GM12878 (cell line): ENCODE measurements around the gene SMARCC1. TPM values are rescaled to one million over a fixed set of nuclear protein-coding genes. Genes with fewer than 3 reads are reported as not detected.

ENCODE experiments used
- ATAC-seq: fragments of 200-7000 bp; cut with Tn5 transposase; 3 replicates; pipeline ENCODE4 v1.9.1; 2020; ENCODE audit warnings: mild to moderate bottlenecking, moderate library complexity
- BruUV-seq: library from RNA; stranded (reverse); fragments of 400-500 nt; replicated peaks from 2 replicates; lab custom pipeline; 2021; lab: Mats Ljungman, UMichigan
- CTCF ChIA-PET: fragments of 300-600 bp; sonication (Branson Sonifier 250); formaldehyde crosslinking; extraction: SDS; loops from one replicate; lab custom pipeline; 2021; ENCODE audit warnings: inconsistent platforms; lab: Yijun Ruan, JAX
- POLR2A ChIA-PET: fragments of 350-600 bp; formaldehyde crosslinking; extraction: SDS; loops from one replicate; lab custom pipeline; 2021; ENCODE audit warnings: inconsistent platforms; lab: Charles Lee
- RAD21 ChIA-PET: fragments of 300-600 bp; sonication (Branson Sonifier 250); formaldehyde crosslinking; loops from one replicate; lab custom pipeline; 2023; ENCODE audit warnings: antibody characterized with exemption; ENCODE audit not compliant: unreplicated experiment; lab: Charles Lee
- SMC1A ChIA-PET: fragments of 300-600 bp; sonication (Branson Sonifier 250); formaldehyde crosslinking; loops from one replicate; lab custom pipeline; 2023; ENCODE audit not compliant: unreplicated experiment, uncharacterized antibody; lab: Charles Lee
- DNase-seq: peaks from one replicate; pipeline ENCODE4 v3.0.0-alpha.2; 2011; ENCODE audit warnings: low read depth, low spot score
- FAIRE-seq: peaks from 3 replicates; lab custom pipeline; 2011; peaks lifted over from hg19 to GRCh38; lab: Jason Lieb, UNC
- H2AFZ ChIP-seq: 2 replicates; pipeline ENCODE4 v1.6.0; 2011; ENCODE audit warnings: low read depth, low read length, control low read depth; ENCODE audit not compliant: control insufficient read depth
- H3K27ac ChIP-seq: 2 replicates; pipeline ENCODE4 v1.5.1; 2011; ENCODE audit warnings: control low read depth; ENCODE audit not compliant: control insufficient read depth, insufficient read depth
- H3K27me3 ChIP-seq, 2 experiments: replicated peaks in 1 of 2; 2 replicates each; pipeline versions ENCODE4 v1.6.0 to v1.6.1; 2011; ENCODE audit warnings: low read length in 1 of 2; ENCODE audit not compliant: control insufficient read depth in 2 of 2, insufficient read depth in 2 of 2
- H3K36me3 ChIP-seq, 2 experiments: 2 replicates each; pipeline ENCODE4 v1.5.1; 2011; ENCODE audit warnings: low read length in 1 of 2; ENCODE audit not compliant: control insufficient read depth in 2 of 2, insufficient read depth in 2 of 2
- H3K4me1 ChIP-seq: 2 replicates; pipeline ENCODE4 v1.6.1; 2011; ENCODE audit warnings: mild to moderate bottlenecking, low read length, moderate library complexity, mixed read lengths; ENCODE audit not compliant: control insufficient read depth, insufficient read depth
- H3K4me2 ChIP-seq: 2 replicates; pipeline ENCODE4 v1.6.0; 2011; ENCODE audit warnings: control low read depth; ENCODE audit not compliant: control insufficient read depth, insufficient read depth
- H3K4me3 ChIP-seq: fragments of 200-600 bp; sonication (generic); 2 replicates; pipeline ENCODE4 v1.5.1; 2016
- H3K79me2 ChIP-seq: 2 replicates; pipeline ENCODE4 v1.6.0; 2011; ENCODE audit warnings: low read length; ENCODE audit not compliant: control insufficient read depth, insufficient read depth
- H3K9ac ChIP-seq: 2 replicates; pipeline ENCODE4 v1.8.0; 2011; ENCODE audit warnings: low read length, control low read depth, mixed read lengths; ENCODE audit not compliant: control insufficient read depth, insufficient read depth
- H3K9me3 ChIP-seq: replicated peaks from 3 replicates; pipeline ENCODE4 v1.5.1; 2011; ENCODE audit warnings: mild to moderate bottlenecking, low read length; ENCODE audit not compliant: control insufficient read depth, insufficient read depth
- H4K20me1 ChIP-seq: 2 replicates; pipeline ENCODE4 v1.6.0; 2011; ENCODE audit not compliant: control insufficient read depth, insufficient read depth
- BCLAF1 ChIP-seq: fragments of 450-650 bp; IDR thresholded peaks from 2 replicates; pipeline ENCODE4 v1.6.1; 2017; ENCODE audit warnings: antibody characterized with exemption, mild to moderate bottlenecking, moderate library complexity
- BHLHE40 ChIP-seq, 2 experiments: fragments of 450-650 bp in 1 of 2; IDR thresholded peaks; 2 replicates each; pipeline ENCODE4 v1.6.1; 2011 to 2017; ENCODE audit warnings: low read depth in 2 of 2, borderline replicate concordance in 1 of 2, improper control_type of control experiment in 1 of 2, low read length in 1 of 2, mild to moderate bottlenecking in 1 of 2
- CEBPB ChIP-seq, 2 experiments: fragments of 150-350 bp in 1 of 2; IDR thresholded peaks; 2 replicates each; pipeline ENCODE4 v1.6.1; 2012 to 2014; ENCODE audit warnings: low read depth in 2 of 2, low read length in 2 of 2, borderline replicate concordance in 1 of 2, inconsistent platforms in 1 of 2
- MLLT1 ChIP-seq: fragments of 450-650 bp; IDR thresholded peaks from 2 replicates; pipeline ENCODE4 v1.6.1; 2016; ENCODE audit warnings: mild to moderate bottlenecking
- POLR2AphosphoS2 ChIP-seq: IDR thresholded peaks from 2 replicates; pipeline ENCODE4 v1.6.1; 2011; ENCODE audit warnings: low read depth, mild to moderate bottlenecking, low read length, improper control_type of control experiment, moderate library complexity
- SREBF2 ChIP-seq: IDR thresholded peaks from 2 replicates; pipeline ENCODE4 v1.6.1; 2012; ENCODE audit warnings: mild to moderate bottlenecking, low read length
- YBX1 ChIP-seq: fragments of 450-650 bp; IDR thresholded peaks from 2 replicates; pipeline ENCODE4 v1.6.1; 2016; ENCODE audit warnings: antibody characterized with exemption
- ZNF207 ChIP-seq: fragments of 450-650 bp; IDR thresholded peaks from 2 replicates; pipeline ENCODE4 v1.6.1; 2014; ENCODE audit warnings: antibody characterized with exemption, mild to moderate bottlenecking, borderline replicate concordance
- ZNF217 ChIP-seq: fragments of 450-650 bp; IDR thresholded peaks from 2 replicates; pipeline ENCODE4 v1.6.1; 2017; ENCODE audit warnings: antibody characterized with exemption, mild to moderate bottlenecking
- WGBS: methylation state at CpG from one replicate; pipeline ENCODE4 v1.1.6; 2016; ENCODE audit warnings: low lambda C conversion rate; ENCODE audit not compliant: insufficient replicate concordance, insufficient coverage; ENCODE audit errors: missing lambda C conversion rate; 5-methylcytosine and 5-hydroxymethylcytosine counted together
- in situ Hi-C: fragments of 300-500 bp; cut with MboI; formaldehyde crosslinking; loops from 9 replicates; pipeline ENCODE4 v1.14.3; 2018; ENCODE audit warnings: mixed read lengths
- intact Hi-C: fragments of 100-400 bp; cut with micrococcal nuclease; formaldehyde crosslinking; loops from one replicate; pipeline ENCODE4 v1.14.2; 2022; ENCODE audit not compliant: unreplicated experiment
- polyA plus RNA-seq, 11 experiments: library from polyadenylated mRNA; depleted of rRNA in 4 of 11; unstranded in 6 of 11; stranded (reverse) in 5 of 11; fragments of >200 nt; fragmentation: Nextera tagmentation in 4 of 11; fragmentation: Illumina TruSeq in 1 of 11; extraction: Ambion mirVana in 4 of 11; extraction: Trizol in 1 of 11; gene quantifications; 1 replicate in 1 of 11; 2 replicates in 10 of 11; pipeline versions ENCODE4 v1.2.1 to v1.2.3, GENCODE V29; 2011 to 2016; ENCODE audit warnings: inconsistent platforms in 2 of 11, missing spikeins in 2 of 11, low read depth in 1 of 11
- total RNA-seq, 4 experiments: library from RNA; depleted of rRNA in 3 of 4; stranded (reverse); fragments of >200 nt in 3 of 4; fragmentation: Illumina TruSeq in 1 of 4; extraction: Trizol in 1 of 4; gene quantifications; 2 replicates each; pipeline versions ENCODE4 v1.2.1 to v1.2.3, GENCODE V29; 2013 to 2021
- TF ChIP-seq, protein P1 (sequence below), 3 experiments: IDR thresholded peaks in 2 of 3; conservative IDR thresholded peaks in 1 of 3; 2 replicates each; pipeline ENCODE4 v1.5.1; 2011; ENCODE audit warnings: low read depth in 3 of 3, low read length in 3 of 3, mild to moderate bottlenecking in 3 of 3, control low read depth in 2 of 3, moderate library complexity in 2 of 3, inconsistent platforms in 1 of 3, mixed read lengths in 1 of 3; ENCODE audit not compliant: control insufficient read depth in 2 of 3, insufficient read depth in 1 of 3; ENCODE audit errors: extremely low read depth in 1 of 3
- TF ChIP-seq, protein P2 (sequence below): fragments of 450-650 bp; IDR thresholded peaks from 2 replicates; pipeline ENCODE4 v1.6.1; 2017; ENCODE audit warnings: mild to moderate bottlenecking

Gene SMARCC1
- total and polyA plus RNA-seq, 10 of the 15 experiments (the other 5 are each of a cell fraction or from before 2014, with no cell fraction given), result 26.6 to 147 (median 57.1) TPM

DNA sequence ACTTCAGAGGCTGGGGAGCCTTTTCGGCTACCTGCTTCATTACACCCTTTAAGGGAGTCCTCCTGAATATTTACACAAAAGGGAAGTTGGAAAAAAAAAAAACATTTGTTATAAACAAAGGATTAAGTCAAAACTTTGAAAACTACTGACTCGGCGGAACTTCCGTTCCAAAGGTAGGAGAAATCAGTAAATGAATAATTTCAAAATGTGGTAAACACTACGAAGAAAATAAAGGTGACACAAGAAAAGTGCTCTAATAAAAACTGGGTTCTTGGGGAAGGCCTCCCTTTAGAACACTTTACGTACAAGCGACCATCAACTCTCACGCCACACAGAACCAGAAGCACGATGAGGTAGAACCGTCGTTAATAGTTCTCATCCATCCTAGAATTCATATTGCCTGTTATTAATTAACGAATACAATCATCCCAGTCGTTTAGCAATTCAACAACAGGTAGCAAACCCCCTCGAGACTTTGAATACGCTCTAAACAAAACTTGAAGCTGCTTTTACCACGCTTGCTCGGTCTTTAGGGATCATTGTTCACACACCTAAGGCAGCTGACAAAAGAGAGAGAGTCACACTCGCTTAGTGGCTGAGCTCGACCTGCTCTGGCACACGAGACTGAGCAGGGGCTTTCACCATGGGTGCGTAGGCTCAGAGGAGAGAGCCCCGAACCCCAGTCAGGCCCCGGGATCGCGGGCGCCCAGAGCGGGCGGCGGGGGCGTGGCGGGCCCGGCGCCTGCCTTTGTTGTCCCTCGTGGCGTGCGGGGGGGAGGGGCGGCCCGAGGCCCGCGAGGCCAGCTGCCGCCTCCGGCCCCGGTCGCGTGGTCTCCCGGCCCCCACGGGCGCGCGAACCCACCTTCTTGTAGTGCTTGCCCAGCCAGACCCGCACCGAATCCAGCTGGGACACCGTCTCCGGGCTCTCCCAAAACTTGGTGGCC lies 680 bp downstream of the SMARCC1 start (continued):
- TF ChIP-seq, protein P1, sequence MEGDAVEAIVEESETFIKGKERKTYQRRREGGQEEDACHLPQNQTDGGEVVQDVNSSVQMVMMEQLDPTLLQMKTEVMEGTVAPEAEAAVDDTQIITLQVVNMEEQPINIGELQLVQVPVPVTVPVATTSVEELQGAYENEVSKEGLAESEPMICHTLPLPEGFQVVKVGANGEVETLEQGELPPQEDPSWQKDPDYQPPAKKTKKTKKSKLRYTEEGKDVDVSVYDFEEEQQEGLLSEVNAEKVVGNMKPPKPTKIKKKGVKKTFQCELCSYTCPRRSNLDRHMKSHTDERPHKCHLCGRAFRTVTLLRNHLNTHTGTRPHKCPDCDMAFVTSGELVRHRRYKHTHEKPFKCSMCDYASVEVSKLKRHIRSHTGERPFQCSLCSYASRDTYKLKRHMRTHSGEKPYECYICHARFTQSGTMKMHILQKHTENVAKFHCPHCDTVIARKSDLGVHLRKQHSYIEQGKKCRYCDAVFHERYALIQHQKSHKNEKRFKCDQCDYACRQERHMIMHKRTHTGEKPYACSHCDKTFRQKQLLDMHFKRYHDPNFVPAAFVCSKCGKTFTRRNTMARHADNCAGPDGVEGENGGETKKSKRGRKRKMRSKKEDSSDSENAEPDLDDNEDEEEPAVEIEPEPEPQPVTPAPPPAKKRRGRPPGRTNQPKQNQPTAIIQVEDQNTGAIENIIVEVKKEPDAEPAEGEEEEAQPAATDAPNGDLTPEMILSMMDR (IDR thresholded peaks at IDR 0.05 in 2 of 3, conservative IDR thresholded peaks at IDR 0.05 in 1 of 3; ENCODE audit: control insufficient read depth in 2 of 3, extremely low read depth in 1 of 3, insufficient read depth in 1 of 3, low read depth in 3 of 3, low read length in 3 of 3), result no peak
- TF ChIP-seq BCLAF1 (no peak), POLR2AphosphoS2 (no peak)

DNA sequence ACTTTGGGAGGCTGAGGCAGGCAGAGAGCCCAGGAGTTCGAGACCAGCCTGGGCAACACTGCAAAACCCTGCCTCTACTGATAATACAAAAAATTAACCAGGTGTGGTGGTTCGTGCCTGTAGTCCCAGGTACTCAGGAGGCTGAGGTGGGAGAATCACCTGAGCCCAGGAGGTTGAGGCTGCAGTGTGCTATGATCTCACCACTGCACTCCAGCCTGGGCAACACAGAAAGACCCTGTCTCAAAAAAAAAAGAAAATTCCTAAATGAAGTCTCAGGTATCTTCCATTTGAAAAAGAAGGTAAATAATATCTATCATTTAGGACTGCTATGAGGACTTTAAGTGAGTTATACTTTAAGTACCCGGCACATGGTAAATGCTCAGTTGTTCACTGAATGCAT lies 2.9 kb downstream of the SMARCC1 start:
- no peaks in the 10 kb centered on the region; the same call in 2 of the 3 replicates for H3K9me3 ChIP-seq
- no TSS peak for BruUV-seq
- peak overlapping the region; percentile 97 for H3K27ac ChIP-seq
- ChIA-PET SMC1A (interaction anchor here (0.9 to 3.5 kb wide), 7 partner anchors 8 to 42 kb away, joined by 3 to 11 read pairs (median 3); no protein-coding TSS in a partner anchor), POLR2A (interaction anchor here (0.5 to 1.7 kb wide), 5 partner anchors 19 to 757 kb away, joined by 3 to 10 read pairs (median 5); no protein-coding TSS in a partner anchor), RAD21 (interaction anchor here (0.7 to 2.8 kb wide), 2 partner anchors 10 to 37 kb away, joined by 3 to 13 read pairs; no protein-coding TSS in a partner anchor), CTCF (interaction anchor here (1.0 to 1.2 kb wide), 2 partner anchors 31 to 41 kb away, joined by 3 to 5 read pairs; no protein-coding TSS in a partner anchor)
- WGBS, result 14% methylated on average over 3 of the region's 3 CpGs
- DNase-seq (no peak), FAIRE-seq (no peak), ATAC-seq (no peak)
- H3K4me3 ChIP-seq, result peak overlapping the region; percentile 52
- H3K27me3 ChIP-seq, result no peaks in the 10 kb centered on the region
- peaks cover 0 to 3% of the 10 kb centered on the region in 2 experiments; a peak in 2 of 4 replicates for H3K36me3 ChIP-seq
- H3K79me2 ChIP-seq, result peaks cover 81% of the 10 kb centered on the region
- H3K4me2 ChIP-seq, result peak overlapping the region; percentile 91
- H3K4me1 ChIP-seq, result peaks cover 5% of the 10 kb centered on the region
- in situ Hi-C loops, result no loop called here
- intact Hi-C loops, result no loop called here
- H3K9ac ChIP-seq, result peak overlapping the region; percentile 95
- H4K20me1 ChIP-seq, result no peaks in the 10 kb centered on the region
- H2AFZ ChIP-seq, result no peak overlapping the region
- TF ChIP-seq SREBF2, result no peak
- no peak for TF ChIP-seq CEBPB (IDR thresholded peaks at IDR 0.05; ENCODE audit: borderline replicate concordance in 1 of 2, low read depth in 2 of 2, low read length in 2 of 2)
- TF ChIP-seq ZNF217, result no peak
- TF ChIP-seq MLLT1, result no peak
- no peak for TF ChIP-seq BHLHE40 (IDR thresholded peaks at IDR 0.05; ENCODE audit: borderline replicate concordance in 1 of 2, low read depth in 2 of 2, low read length in 1 of 2)
- no peak for TF ChIP-seq YBX1
- TF ChIP-seq, protein P2, sequence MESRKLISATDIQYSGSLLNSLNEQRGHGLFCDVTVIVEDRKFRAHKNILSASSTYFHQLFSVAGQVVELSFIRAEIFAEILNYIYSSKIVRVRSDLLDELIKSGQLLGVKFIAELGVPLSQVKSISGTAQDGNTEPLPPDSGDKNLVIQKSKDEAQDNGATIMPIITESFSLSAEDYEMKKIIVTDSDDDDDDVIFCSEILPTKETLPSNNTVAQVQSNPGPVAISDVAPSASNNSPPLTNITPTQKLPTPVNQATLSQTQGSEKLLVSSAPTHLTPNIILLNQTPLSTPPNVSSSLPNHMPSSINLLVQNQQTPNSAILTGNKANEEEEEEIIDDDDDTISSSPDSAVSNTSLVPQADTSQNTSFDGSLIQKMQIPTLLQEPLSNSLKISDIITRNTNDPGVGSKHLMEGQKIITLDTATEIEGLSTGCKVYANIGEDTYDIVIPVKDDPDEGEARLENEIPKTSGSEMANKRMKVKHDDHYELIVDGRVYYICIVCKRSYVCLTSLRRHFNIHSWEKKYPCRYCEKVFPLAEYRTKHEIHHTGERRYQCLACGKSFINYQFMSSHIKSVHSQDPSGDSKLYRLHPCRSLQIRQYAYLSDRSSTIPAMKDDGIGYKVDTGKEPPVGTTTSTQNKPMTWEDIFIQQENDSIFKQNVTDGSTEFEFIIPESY, result no peak
- no peak for TF ChIP-seq ZNF207
